Liver (tissue), 3 donors: ENCODE measurements around the gene BORCS5.

Source experiments
- GABPA ChIP-seq, 2 donors: IDR thresholded peaks in 1 of 2; conservative IDR thresholded peaks in 1 of 2; 2 replicates each; pipeline ENCODE4 v1.6.1; 2016; ENCODE audit warnings: antibody characterized with exemption in 2 of 2, mild to moderate bottlenecking in 1 of 2, moderate library complexity in 1 of 2
- JUND ChIP-seq, 2 donors: IDR thresholded peaks; 2 replicates each; pipeline ENCODE4 v1.6.1; 2016; ENCODE audit warnings: antibody characterized with exemption in 2 of 2
- TF ChIP-seq, protein P1 (sequence below): fragments of 150-350 bp; IDR thresholded peaks from 2 replicates; pipeline ENCODE4 v1.5.1; 2017; ENCODE audit warnings: improper control_type of control experiment, low read depth, low read length; ENCODE audit not compliant: missing input control
- TF ChIP-seq, protein P2 (sequence below): IDR thresholded peaks from 2 replicates; pipeline ENCODE4 v1.6.1; 2016; ENCODE audit warnings: antibody characterized with exemption, mild to moderate bottlenecking
- donor health status: healthy.
- donor health status: healthy.

DNA sequence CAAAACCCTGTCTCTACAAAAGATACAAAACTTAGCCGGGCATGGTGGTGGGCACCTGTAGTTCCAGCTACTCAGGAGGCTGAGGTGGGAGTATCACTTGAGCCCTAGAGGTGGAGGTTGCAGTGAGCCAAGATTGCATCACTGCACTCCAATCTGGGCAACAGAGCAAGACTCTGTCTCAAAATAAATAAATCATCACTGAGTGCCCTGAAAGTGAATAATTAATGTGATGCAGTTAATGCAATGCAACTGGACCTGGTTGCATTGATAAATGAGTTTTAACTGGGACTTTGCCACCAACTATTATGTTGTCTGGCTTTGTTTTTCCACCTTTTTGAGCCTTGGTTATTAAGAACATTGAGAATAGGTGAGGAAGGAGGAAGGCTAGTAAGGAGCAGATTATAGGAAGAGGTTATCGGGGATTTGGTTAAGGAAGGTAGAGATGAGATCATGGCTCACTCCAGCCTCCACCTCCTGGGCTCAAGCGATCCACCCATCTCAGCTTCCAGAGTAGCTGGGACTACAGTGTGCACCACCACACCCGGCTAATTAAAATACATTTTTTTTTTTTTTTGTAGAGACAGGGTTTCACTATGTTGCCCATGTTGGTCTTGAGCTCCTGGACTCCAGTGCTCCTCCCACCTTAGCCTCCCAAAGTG lies 8.0 kb downstream of the BORCS5 start:
- TF ChIP-seq, protein P1, sequence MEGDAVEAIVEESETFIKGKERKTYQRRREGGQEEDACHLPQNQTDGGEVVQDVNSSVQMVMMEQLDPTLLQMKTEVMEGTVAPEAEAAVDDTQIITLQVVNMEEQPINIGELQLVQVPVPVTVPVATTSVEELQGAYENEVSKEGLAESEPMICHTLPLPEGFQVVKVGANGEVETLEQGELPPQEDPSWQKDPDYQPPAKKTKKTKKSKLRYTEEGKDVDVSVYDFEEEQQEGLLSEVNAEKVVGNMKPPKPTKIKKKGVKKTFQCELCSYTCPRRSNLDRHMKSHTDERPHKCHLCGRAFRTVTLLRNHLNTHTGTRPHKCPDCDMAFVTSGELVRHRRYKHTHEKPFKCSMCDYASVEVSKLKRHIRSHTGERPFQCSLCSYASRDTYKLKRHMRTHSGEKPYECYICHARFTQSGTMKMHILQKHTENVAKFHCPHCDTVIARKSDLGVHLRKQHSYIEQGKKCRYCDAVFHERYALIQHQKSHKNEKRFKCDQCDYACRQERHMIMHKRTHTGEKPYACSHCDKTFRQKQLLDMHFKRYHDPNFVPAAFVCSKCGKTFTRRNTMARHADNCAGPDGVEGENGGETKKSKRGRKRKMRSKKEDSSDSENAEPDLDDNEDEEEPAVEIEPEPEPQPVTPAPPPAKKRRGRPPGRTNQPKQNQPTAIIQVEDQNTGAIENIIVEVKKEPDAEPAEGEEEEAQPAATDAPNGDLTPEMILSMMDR: no peak
- TF ChIP-seq GABPA (IDR thresholded peaks at IDR 0.05 in 1 of 2, conservative IDR thresholded peaks at IDR 0.05 in 1 of 2) (no peak), JUND (IDR thresholded peaks at IDR 0.05) (no peak)
- TF ChIP-seq, protein P2, sequence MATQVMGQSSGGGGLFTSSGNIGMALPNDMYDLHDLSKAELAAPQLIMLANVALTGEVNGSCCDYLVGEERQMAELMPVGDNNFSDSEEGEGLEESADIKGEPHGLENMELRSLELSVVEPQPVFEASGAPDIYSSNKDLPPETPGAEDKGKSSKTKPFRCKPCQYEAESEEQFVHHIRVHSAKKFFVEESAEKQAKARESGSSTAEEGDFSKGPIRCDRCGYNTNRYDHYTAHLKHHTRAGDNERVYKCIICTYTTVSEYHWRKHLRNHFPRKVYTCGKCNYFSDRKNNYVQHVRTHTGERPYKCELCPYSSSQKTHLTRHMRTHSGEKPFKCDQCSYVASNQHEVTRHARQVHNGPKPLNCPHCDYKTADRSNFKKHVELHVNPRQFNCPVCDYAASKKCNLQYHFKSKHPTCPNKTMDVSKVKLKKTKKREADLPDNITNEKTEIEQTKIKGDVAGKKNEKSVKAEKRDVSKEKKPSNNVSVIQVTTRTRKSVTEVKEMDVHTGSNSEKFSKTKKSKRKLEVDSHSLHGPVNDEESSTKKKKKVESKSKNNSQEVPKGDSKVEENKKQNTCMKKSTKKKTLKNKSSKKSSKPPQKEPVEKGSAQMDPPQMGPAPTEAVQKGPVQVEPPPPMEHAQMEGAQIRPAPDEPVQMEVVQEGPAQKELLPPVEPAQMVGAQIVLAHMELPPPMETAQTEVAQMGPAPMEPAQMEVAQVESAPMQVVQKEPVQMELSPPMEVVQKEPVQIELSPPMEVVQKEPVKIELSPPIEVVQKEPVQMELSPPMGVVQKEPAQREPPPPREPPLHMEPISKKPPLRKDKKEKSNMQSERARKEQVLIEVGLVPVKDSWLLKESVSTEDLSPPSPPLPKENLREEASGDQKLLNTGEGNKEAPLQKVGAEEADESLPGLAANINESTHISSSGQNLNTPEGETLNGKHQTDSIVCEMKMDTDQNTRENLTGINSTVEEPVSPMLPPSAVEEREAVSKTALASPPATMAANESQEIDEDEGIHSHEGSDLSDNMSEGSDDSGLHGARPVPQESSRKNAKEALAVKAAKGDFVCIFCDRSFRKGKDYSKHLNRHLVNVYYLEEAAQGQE: no peak
